Heart left ventricle (tissue), 13 donors: Measurements from ENCODE around the gene LSAMP.

Experiments
- CTCF ChIP-seq, 12 donors: fragments of 200-600 bp; sonication (generic) in 4 of 12; IDR thresholded peaks; one replicate each; pipeline versions ENCODE4 v1.5.0 to v1.8.0; 2018 to 2022; ENCODE audit warnings: antibody characterized with exemption in 12 of 12, mild to moderate bottlenecking in 5 of 12
- POLR2A ChIP-seq, 2 donors: fragments of 450-650 bp; IDR thresholded peaks; one replicate each; pipeline ENCODE4 v1.6.1; 2017; ENCODE audit warnings: antibody characterized with exemption in 2 of 2, mild to moderate bottlenecking in 2 of 2, moderate library complexity in 2 of 2
- donor health status: ischemic (EF 13 %, LVEDD 7.1; RV severe dilation, severe dysfunction).
- donor health status: DM: no; HTN: yes; CAD: no.
- donor health status: DM: no; HTN: no; CAD: no.
- donor health status: ischemic (EF 25% LVEDD 6.9; RV normal size, moderate dysfunction).
- donor health status: ischemic (EF 25% LVEDD 5.7; RV mildly dilated, moderate dysfunction).
- donor health status: ischemic (EF 35%, LVEDD 5.7; RV mildly dilated, moderate dysfunction).
- donor health status: nonischemic (EF 11% LVEDD 7.7; RV severe dilation, severe dysfunction).
- donor health status: DM: yes; HTN: yes; CAD: no.
- donor health status: PGD.
- donor health status: ischemic (EF 29% LVEDD 5.4; RV normal size, mild dysfunction).
- donor health status: nonischemic (EF 23%, LVEDD 6.1; RV moderate dilation, normal function).

GRCh38 chr3:116331380-116331779, 113.9 kb downstream of the LSAMP start:
- no peak for TF ChIP-seq CTCF (IDR thresholded peaks at IDR 0.05)
- TF ChIP-seq POLR2A (IDR thresholded peaks at IDR 0.05): no peak
